Left ventricle myocardium inferior (tissue), 1 donor: ENCODE measurements around the gene CTNNAL1. TPM values are rescaled to one million over a fixed set of nuclear protein-coding genes. Genes with fewer than 3 reads are reported as not detected.

ENCODE experiments used
- DNase-seq: peaks from one replicate; pipeline ENCODE4 v3.0.0-alpha.2; 2020
- H3K27ac ChIP-seq: fragments of 200-600 bp; replicated peaks from 2 replicates; pipeline ENCODE4 v1.8.0; 2021
- H3K27me3 ChIP-seq: fragments of 200-600 bp; 2 replicates; pipeline ENCODE4 v1.8.0; 2021; ENCODE audit warnings: low read depth
- H3K36me3 ChIP-seq: fragments of 200-600 bp; 2 replicates; pipeline ENCODE4 v1.8.0; 2021
- H3K4me1 ChIP-seq: fragments of 200-600 bp; 2 replicates; pipeline ENCODE4 v1.8.0; 2021
- H3K4me3 ChIP-seq: fragments of 200-600 bp; 2 replicates; pipeline ENCODE4 v1.8.0; 2021; ENCODE audit warnings: mild to moderate bottlenecking, moderate library complexity
- H3K9me3 ChIP-seq: fragments of 200-600 bp; replicated peaks from 2 replicates; pipeline ENCODE4 v1.8.0; 2021
- intact Hi-C: fragments of 100-400 bp; cut with micrococcal nuclease; formaldehyde crosslinking; loops from one replicate; pipeline ENCODE4 v1.11.0; 2022
- total RNA-seq: library from RNA; stranded (reverse); fragmentation: NEBNext Ultra II Directional; extraction: Animal tissue kit (Norgen Biotek cat#: 25700); gene quantifications from one replicate; pipeline ENCODE4 v1.2.1, GENCODE V29; 2021
- TF ChIP-seq, protein P1 (sequence below): fragments of 200-600 bp; IDR thresholded peaks from 2 replicates; pipeline ENCODE4 v1.8.0; 2021; ENCODE audit warnings: antibody characterized with exemption, mild to moderate bottlenecking, borderline replicate concordance
- donor health status: DM: no; HTN: yes; CAD: no; lungs with severe emphysema.

CTNNAL1 gene
- total RNA-seq, 1 donor from 2014 or later = 78.2 TPM

DNA sequence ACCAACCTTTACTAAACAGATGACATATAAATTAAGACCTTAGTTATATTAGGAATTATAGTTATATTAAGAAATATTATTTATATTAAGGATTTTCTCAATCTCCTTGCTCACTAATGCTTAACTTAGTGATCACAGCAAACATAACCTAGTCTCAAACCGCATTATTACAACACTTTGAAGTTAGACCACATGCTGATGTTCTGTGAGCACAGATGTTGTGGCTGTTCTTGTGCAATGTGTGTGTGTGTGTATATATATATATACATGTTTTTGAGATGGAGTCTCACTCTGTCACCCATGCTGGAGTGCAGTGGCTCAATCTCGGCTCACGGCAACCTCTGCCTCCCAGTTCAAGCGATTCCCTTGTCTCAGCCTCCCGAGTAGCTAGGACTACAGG, 99.9 kb downstream of the CTNNAL1 start:
- intact Hi-C loops = no loop called here
- peaks cover 91% of the 10 kb centered on the region for H3K36me3 ChIP-seq
- H3K4me1 ChIP-seq = no peaks in the 10 kb centered on the region
- no peak overlapping the region for H3K27ac ChIP-seq
- no peaks in the 10 kb centered on the region for H3K9me3 ChIP-seq
- no peak for DNase-seq
- TF ChIP-seq, protein P1, sequence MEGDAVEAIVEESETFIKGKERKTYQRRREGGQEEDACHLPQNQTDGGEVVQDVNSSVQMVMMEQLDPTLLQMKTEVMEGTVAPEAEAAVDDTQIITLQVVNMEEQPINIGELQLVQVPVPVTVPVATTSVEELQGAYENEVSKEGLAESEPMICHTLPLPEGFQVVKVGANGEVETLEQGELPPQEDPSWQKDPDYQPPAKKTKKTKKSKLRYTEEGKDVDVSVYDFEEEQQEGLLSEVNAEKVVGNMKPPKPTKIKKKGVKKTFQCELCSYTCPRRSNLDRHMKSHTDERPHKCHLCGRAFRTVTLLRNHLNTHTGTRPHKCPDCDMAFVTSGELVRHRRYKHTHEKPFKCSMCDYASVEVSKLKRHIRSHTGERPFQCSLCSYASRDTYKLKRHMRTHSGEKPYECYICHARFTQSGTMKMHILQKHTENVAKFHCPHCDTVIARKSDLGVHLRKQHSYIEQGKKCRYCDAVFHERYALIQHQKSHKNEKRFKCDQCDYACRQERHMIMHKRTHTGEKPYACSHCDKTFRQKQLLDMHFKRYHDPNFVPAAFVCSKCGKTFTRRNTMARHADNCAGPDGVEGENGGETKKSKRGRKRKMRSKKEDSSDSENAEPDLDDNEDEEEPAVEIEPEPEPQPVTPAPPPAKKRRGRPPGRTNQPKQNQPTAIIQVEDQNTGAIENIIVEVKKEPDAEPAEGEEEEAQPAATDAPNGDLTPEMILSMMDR = no peak
- no peak overlapping the region for H3K4me3 ChIP-seq
- no peaks in the 10 kb centered on the region for H3K27me3 ChIP-seq

GRCh38 chr9:108911820-108912219, 101.5 kb downstream of the CTNNAL1 start:
- TF ChIP-seq, protein P1 = no peak

DNA sequence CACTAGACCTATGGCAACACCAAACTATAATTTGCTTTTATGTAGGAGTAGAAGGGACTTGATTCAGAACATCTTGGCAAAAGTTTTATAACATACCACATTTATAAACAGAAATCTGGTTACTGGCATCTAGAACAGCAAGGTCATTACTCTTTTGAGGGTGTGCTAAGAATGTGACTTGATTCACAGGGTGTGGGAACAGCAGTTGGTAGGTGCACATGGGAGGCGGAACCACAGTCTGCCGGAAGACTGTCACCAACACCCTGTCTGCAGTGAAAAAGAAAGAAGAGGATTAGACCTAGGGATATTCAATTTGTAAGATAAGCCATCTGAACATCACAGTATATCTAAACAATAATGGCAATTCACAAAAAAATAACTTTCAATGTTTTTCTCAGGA, 102.4 kb downstream of the CTNNAL1 start:
- no peaks in the 10 kb centered on the region for H3K9me3 ChIP-seq
- H3K27me3 ChIP-seq = no peaks in the 10 kb centered on the region
- no peak overlapping the region for H3K27ac ChIP-seq
- H3K4me1 ChIP-seq = no peaks in the 10 kb centered on the region
- intact Hi-C loops = no loop called here
- no peak overlapping the region for H3K4me3 ChIP-seq
- TF ChIP-seq, protein P1 = no peak
- peaks cover 96% of the 10 kb centered on the region for H3K36me3 ChIP-seq
- no peak for DNase-seq

More at GRCh38 chr9:108911820-108912219, 101.5 kb downstream of the CTNNAL1 start:
- H3K4me3 ChIP-seq = no peak overlapping the region
- H3K27me3 ChIP-seq = no peaks in the 10 kb centered on the region
- DNase-seq = no peak
- intact Hi-C loops = no loop called here
- no peak overlapping the region for H3K27ac ChIP-seq
- no peaks in the 10 kb centered on the region for H3K9me3 ChIP-seq
- H3K36me3 ChIP-seq = peaks cover 92% of the 10 kb centered on the region
- no peaks in the 10 kb centered on the region for H3K4me1 ChIP-seq

- Histone ChIP-seq H3K27ac (no peak overlapping the region), H3K4me3 (no peak overlapping the region), H3K27me3 (no peaks in the 10 kb centered on the region), H3K9me3 (no peaks in the 10 kb centered on the region), H3K36me3 (peaks cover 95% of the 10 kb centered on the region), H3K4me1 (no peaks in the 10 kb centered on the region)
- DNase-seq = no peak
- TF ChIP-seq, protein P1 = no peak
- intact Hi-C loops = no loop called here
Measured at GRCh38 chr9:108910402-108910801, 102.9 kb downstream of the CTNNAL1 start.

GRCh38 chr9:108905494-108905893, 107.8 kb downstream of the CTNNAL1 start:
- intact Hi-C loops = no loop called here
- peaks cover 96% of the 10 kb centered on the region for H3K36me3 ChIP-seq

More at GRCh38 chr9:108905494-108905893, 107.8 kb downstream of the CTNNAL1 start:
- Histone ChIP-seq H3K27me3 (no peaks in the 10 kb centered on the region), H3K4me1 (no peaks in the 10 kb centered on the region), H3K27ac (no peak overlapping the region), H3K9me3 (no peaks in the 10 kb centered on the region), H3K4me3 (no peak overlapping the region)
- no peak for DNase-seq
- TF ChIP-seq, protein P1 = no peak
